ENCODE measurements around the gene KRTAP11-1. TPM values are rescaled to one million over a fixed set of nuclear protein-coding genes. Genes with fewer than 3 reads are reported as not detected.

The KRTAP11-1 gene
- polyA plus RNA-seq, 1 donor = not detected

- Histone ChIP-seq H3K27ac (ENCODE audit: low read length) (no peak overlapping the region), H3K4me3 (ENCODE audit: low read length) (no peak overlapping the region), H3K9me3 (ENCODE audit: control insufficient read depth, low read depth, low read length) (no peaks in the 10 kb centered on the region), H3K4me1 (ENCODE audit: control insufficient read depth, insufficient read depth, low read length) (no peaks in the 10 kb centered on the region), H3K36me3 (ENCODE audit: control insufficient read depth, insufficient read depth, low read length) (no peaks in the 10 kb centered on the region), H3K27me3 (ENCODE audit: control insufficient read depth, insufficient read depth, low read length) (no peaks in the 10 kb centered on the region)
- DNase-seq = peak in 1 of 2 donors; percentile 5
- WGBS (ENCODE audit: insufficient coverage, low lambda C conversion rate) = 60% methylated on average over 1 of the region's 5 CpGs
Observed at GRCh38 chr21:30839304-30839703, 42.1 kb downstream of the KRTAP11-1 start.

- H3K4me3 ChIP-seq (ENCODE audit: low read length) = no peak overlapping the region
- no peaks in the 10 kb centered on the region for H3K27me3 ChIP-seq (ENCODE audit: control insufficient read depth, insufficient read depth, low read length)
- no peak overlapping the region for H3K27ac ChIP-seq (ENCODE audit: low read length)
- no peaks in the 10 kb centered on the region for H3K9me3 ChIP-seq (ENCODE audit: control insufficient read depth, low read depth, low read length)
- H3K36me3 ChIP-seq (ENCODE audit: control insufficient read depth, insufficient read depth, low read length) = no peaks in the 10 kb centered on the region
- DNase-seq = no peak
- 89% methylated on average over 3 of the region's 6 CpGs for WGBS (ENCODE audit: insufficient coverage, low lambda C conversion rate)
- H3K4me1 ChIP-seq (ENCODE audit: control insufficient read depth, insufficient read depth, low read length) = no peaks in the 10 kb centered on the region
Observed at GRCh38 chr21:30838536-30838935, 42.8 kb downstream of the KRTAP11-1 start.

GRCh38 chr21:30831194-30831765 lies 50.1 kb downstream of the KRTAP11-1 start:
- Histone ChIP-seq H3K4me1 (ENCODE audit: control insufficient read depth, insufficient read depth, low read length) (no peaks in the 10 kb centered on the region), H3K36me3 (ENCODE audit: control insufficient read depth, insufficient read depth, low read length) (no peaks in the 10 kb centered on the region), H3K27me3 (ENCODE audit: control insufficient read depth, insufficient read depth, low read length) (no peaks in the 10 kb centered on the region), H3K27ac (ENCODE audit: low read length) (no peak overlapping the region), H3K9me3 (ENCODE audit: control insufficient read depth, low read depth, low read length) (no peaks in the 10 kb centered on the region), H3K4me3 (ENCODE audit: low read length) (no peak overlapping the region)
- no peak for DNase-seq
- 0% methylated on average over 1 of the region's 6 CpGs for WGBS (ENCODE audit: insufficient coverage, low lambda C conversion rate)

Other genes with a start within 250 kb of the KRTAP11-1 start
- not detected for gene KRTAP20-2, start 246.4 kb downstream of the KRTAP11-1 start, polyA plus RNA-seq
- gene KRTAP20-3, start 238.7 kb downstream of the KRTAP11-1 start, polyA plus RNA-seq = not detected
- gene KRTAP21-3, start 162.8 kb downstream of the KRTAP11-1 start, polyA plus RNA-seq = not detected
- not detected for gene KRTAP21-2, start 134.3 kb downstream of the KRTAP11-1 start, polyA plus RNA-seq
- not detected for gene KRTAP21-1, start 126.2 kb downstream of the KRTAP11-1 start, polyA plus RNA-seq
- not detected for gene KRTAP8-1, start 68.3 kb downstream of the KRTAP11-1 start, polyA plus RNA-seq
- gene KRTAP7-1, start 51.8 kb downstream of the KRTAP11-1 start, polyA plus RNA-seq = not detected
- gene KRTAP19-8, start 156.9 kb upstream of the KRTAP11-1 start, polyA plus RNA-seq = not detected

All from large intestine (tissue), 3 donors.